Endothelial cell (in vitro differentiated cells): Measurements from ENCODE around the gene FKBP5. TPM values are rescaled to one million over a fixed set of nuclear protein-coding genes. Genes with fewer than 3 reads are reported as not detected.

Experiments used
- DNase-seq: peaks from one replicate; pipeline ENCODE4 v3.0.0; 2021; ENCODE audit warnings: low spot score
- H3K27ac Mint-ChIP-seq: one replicate; pipeline ENCODE4 v1.8.0; 2021; ENCODE audit warnings: mixed read lengths, inconsistent platforms; ENCODE audit not compliant: unreplicated experiment
- H3K27me3 Mint-ChIP-seq: one replicate; pipeline ENCODE4 v1.8.0; 2021; ENCODE audit warnings: mild to moderate bottlenecking, moderate library complexity, mixed read lengths, inconsistent platforms; ENCODE audit not compliant: unreplicated experiment
- H3K36me3 Mint-ChIP-seq: one replicate; pipeline ENCODE4 v1.8.0; 2021; ENCODE audit warnings: mild to moderate bottlenecking, low read depth, mixed read lengths, inconsistent platforms; ENCODE audit not compliant: unreplicated experiment
- H3K4me1 Mint-ChIP-seq: one replicate; pipeline ENCODE4 v1.8.0; 2021; ENCODE audit warnings: mild to moderate bottlenecking, mixed read lengths, inconsistent platforms; ENCODE audit not compliant: unreplicated experiment
- H3K4me3 Mint-ChIP-seq: one replicate; pipeline ENCODE4 v1.8.0; 2021; ENCODE audit warnings: mild to moderate bottlenecking, mixed read lengths, inconsistent platforms; ENCODE audit not compliant: unreplicated experiment
- H3K9me3 Mint-ChIP-seq: one replicate; pipeline ENCODE4 v1.8.0; 2021; ENCODE audit warnings: mixed read lengths, inconsistent platforms; ENCODE audit not compliant: unreplicated experiment
- long read RNA-seq: library from polyadenylated mRNA; unstranded; transcript quantifications from one replicate; pipeline ENCODE4 v2.0.0, GENCODE V29; 2020; ENCODE audit not compliant: unreplicated experiment
- total RNA-seq: library from RNA; stranded (reverse); fragmentation: NEBNext Ultra II Directional; extraction: Animal tissue kit (Norgen Biotek cat#: 25700); gene quantifications from one replicate; pipeline ENCODE4 v1.2.1, GENCODE V29; 2021; ENCODE audit not compliant: unreplicated experiment
- TF ChIP-seq, protein P1 (sequence below): fragments of 200-600 bp; sonication (generic); IDR thresholded peaks from one replicate; pipeline ENCODE4 v1.5.0; 2021; ENCODE audit warnings: antibody characterized with exemption; ENCODE audit not compliant: unreplicated experiment

FKBP5 gene
- total RNA-seq = 7.2 TPM
- long read RNA-seq, partial matches to known transcripts = 0 of 4 reads
- long read RNA-seq, other reads (novel, unspliced or antisense) = 3 of 4 reads

DNA sequence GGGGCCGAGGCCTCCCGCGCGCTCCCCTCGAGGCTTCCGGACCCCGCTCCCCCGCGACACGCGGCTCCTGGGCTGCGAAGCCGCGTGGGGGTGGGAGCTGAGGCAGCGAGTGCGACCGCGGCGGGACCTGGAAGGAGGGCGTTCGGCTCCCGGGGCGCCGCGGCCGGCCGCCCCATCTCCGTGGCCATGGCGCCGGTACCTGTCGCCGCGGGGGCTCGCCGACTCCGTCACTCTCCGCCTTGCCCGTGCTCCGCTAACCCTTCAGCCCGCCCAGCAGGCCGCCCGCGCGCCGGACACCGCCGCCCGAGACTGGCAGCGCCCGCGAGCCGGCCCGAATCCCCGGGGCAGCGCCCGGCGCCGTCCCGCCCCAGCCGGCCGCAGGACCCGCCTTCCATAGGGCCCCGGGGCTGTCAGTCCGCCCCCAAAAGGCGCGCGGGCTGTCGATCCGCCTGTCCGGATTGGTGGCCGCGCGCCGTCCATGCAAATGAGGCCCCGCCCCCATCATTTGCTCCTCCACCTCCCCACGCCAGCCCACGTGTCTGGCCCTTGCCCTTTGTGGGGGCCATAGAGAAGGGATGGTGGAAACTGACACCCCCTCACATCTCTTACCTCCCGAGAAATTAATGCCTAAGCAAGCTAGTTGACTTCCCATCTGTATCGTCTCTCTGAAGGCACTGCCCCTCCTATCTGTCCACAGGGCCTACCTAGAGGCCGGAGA, at the start of gene FKBP5:
FKBP5 (minus strand) TSS at position 311 of the 718 bp plus-strand sequence. CDS start 46,091 bp downstream, outside the sequence.
- Mint-ChIP-seq H3K9me3 (no peaks in the 10 kb centered on the region), H3K4me3 (peak within 1 kb of the TSS; percentile 93), H3K36me3 (no peaks in the 10 kb centered on the region), H3K27me3 (peaks cover 3% of the 10 kb centered on the region), H3K27ac (peak within 1 kb of the TSS; percentile 70), H3K4me1 (peaks cover 3% of the 10 kb centered on the region)
- TF ChIP-seq, protein P1, sequence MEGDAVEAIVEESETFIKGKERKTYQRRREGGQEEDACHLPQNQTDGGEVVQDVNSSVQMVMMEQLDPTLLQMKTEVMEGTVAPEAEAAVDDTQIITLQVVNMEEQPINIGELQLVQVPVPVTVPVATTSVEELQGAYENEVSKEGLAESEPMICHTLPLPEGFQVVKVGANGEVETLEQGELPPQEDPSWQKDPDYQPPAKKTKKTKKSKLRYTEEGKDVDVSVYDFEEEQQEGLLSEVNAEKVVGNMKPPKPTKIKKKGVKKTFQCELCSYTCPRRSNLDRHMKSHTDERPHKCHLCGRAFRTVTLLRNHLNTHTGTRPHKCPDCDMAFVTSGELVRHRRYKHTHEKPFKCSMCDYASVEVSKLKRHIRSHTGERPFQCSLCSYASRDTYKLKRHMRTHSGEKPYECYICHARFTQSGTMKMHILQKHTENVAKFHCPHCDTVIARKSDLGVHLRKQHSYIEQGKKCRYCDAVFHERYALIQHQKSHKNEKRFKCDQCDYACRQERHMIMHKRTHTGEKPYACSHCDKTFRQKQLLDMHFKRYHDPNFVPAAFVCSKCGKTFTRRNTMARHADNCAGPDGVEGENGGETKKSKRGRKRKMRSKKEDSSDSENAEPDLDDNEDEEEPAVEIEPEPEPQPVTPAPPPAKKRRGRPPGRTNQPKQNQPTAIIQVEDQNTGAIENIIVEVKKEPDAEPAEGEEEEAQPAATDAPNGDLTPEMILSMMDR = no peak
- peak; percentile 87 for DNase-seq

DNA sequence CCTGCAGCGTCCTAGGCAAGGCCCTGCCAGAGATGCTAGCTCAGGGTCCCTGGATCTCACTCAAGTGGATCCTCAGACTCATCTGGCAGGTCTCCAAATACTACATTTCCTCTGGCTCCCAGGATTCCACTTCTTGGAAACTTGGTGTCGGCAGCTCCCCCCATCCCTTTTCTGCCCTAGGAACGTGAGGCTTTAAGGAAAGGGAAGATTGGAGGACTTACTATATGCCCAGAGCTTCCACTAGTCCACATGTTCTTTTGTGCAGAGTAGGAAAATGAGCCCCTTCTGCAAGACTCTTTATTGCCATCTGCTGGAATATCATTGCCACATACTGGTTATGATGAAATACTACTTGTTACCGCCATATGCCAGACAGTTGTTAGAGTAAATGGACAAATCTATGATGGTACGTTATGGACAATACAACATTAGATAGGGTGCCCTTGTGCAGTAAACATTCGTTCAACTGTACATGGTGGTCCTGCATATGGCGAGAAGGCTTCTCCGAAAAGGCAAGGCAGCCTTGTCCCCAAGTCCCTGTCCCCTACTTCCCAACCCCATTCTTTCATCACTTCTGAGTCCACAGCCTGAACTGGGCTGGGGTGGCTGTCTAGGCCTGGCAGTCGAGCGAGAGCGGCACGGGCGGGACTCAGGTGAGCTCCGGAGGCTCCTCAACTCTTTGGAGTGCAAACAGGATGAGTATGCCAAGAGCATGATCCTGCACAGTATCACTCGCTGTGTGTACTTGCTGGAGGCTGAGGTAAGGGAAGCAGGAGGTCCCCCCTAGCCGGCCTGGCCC, 48.9 kb upstream of the FKBP5 start:
- peak overlapping the region; percentile 45 for H3K4me3 Mint-ChIP-seq
- peaks cover 21% of the 10 kb centered on the region for H3K4me1 Mint-ChIP-seq
- H3K27me3 Mint-ChIP-seq = peaks cover 6% of the 10 kb centered on the region
- H3K9me3 Mint-ChIP-seq = no peaks in the 10 kb centered on the region
- no peaks in the 10 kb centered on the region for H3K36me3 Mint-ChIP-seq
- TF ChIP-seq, protein P1 = peak; percentile 61
- no peak overlapping the region for H3K27ac Mint-ChIP-seq
- no peak for DNase-seq

DNA sequence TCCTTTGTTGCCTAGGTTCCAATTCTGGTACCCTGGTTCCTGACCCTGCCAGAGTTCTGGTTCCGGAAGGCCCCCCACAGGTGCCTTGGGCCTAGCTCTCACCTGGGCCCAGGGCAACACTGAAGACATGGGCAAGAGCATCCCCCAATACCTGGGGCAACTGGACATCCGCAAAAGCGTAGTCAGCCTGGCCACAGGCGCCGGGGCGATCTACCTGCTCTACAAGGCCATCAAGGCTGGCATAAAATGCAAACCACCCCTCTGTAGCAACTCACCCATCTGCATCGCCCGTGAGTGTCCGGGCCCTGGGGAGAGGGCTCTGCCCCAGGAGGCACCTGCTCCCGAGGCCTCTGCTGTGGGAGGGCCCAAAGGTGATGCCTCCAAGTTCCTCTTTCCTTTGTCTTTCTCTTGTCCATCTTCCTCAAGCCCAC, 48.3 kb upstream of the FKBP5 start, which contains the start of gene ARMC12:
ARMC12 (plus strand) TSS at position 51 of the 431 bp plus-strand sequence; CDS start at position 128, 77 bp downstream.
- TF ChIP-seq, protein P1 = no peak
- peak within 1 kb of the TSS; percentile 45 for H3K4me3 Mint-ChIP-seq
- H3K9me3 Mint-ChIP-seq = no peaks in the 10 kb centered on the region
- H3K36me3 Mint-ChIP-seq = no peaks in the 10 kb centered on the region
- no peak within 1 kb of the TSS for H3K27ac Mint-ChIP-seq
- peaks cover 21% of the 10 kb centered on the region for H3K4me1 Mint-ChIP-seq
- peaks cover 6% of the 10 kb centered on the region for H3K27me3 Mint-ChIP-seq
- DNase-seq = no peak

DNA sequence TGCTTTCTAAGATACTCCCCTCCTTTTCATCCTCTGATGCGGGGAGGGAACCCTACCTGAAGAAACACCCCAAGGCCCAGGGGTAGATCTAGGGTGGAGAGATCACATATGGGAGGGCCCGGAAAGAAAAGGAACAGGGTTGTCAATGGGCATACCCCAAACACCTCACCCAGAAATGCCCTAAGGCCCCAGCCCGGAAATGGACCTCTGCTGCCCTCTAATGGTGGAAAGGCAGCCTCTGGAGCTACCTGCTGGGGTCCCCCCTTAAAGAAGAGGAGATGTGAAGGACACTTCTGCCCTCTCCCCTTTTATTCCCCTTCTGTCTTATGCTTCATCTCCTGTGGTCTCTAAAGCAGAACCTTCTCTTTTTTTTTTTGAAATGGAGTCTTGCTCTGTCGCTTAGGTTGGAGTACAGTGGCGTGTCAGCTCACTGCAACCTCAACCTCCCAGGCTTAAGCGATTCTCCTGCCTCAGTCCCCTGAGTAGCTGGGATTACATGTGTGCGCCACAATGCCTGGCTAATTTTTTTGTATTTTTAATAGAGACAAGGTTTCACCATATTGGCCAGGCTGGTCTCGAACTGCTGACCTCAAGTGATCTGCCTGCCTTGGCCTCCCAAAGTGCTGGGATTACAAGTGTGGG, 47.7 kb upstream of the FKBP5 start:
- Mint-ChIP-seq H3K27ac (no peak overlapping the region), H3K4me1 (peaks cover 21% of the 10 kb centered on the region)

More for the DNA sequence above, 47.7 kb upstream of the FKBP5 start:
- peaks cover 6% of the 10 kb centered on the region for H3K27me3 Mint-ChIP-seq
- H3K9me3 Mint-ChIP-seq = no peaks in the 10 kb centered on the region
- H3K4me3 Mint-ChIP-seq = no peak overlapping the region
- TF ChIP-seq, protein P1 = peak; percentile 62
- H3K36me3 Mint-ChIP-seq = no peaks in the 10 kb centered on the region
- peak; percentile 78 for DNase-seq
